GM12878 (cell line): ENCODE data around the gene RASGRF1. TPM values are rescaled to one million over a fixed set of nuclear protein-coding genes. Genes with fewer than 3 reads are reported as not detected.

Experiments used
- ATAC-seq: fragments of 200-7000 bp; cut with Tn5 transposase; 3 replicates; pipeline ENCODE4 v1.9.1; 2020; ENCODE audit warnings: mild to moderate bottlenecking, moderate library complexity
- BruUV-seq: library from RNA; stranded (reverse); fragments of 400-500 nt; replicated peaks from 2 replicates; lab custom pipeline; 2021; lab: Mats Ljungman, UMichigan
- CTCF ChIA-PET: fragments of 300-600 bp; sonication (Branson Sonifier 250); formaldehyde crosslinking; extraction: SDS; loops from one replicate; lab custom pipeline; 2021; ENCODE audit warnings: inconsistent platforms; lab: Yijun Ruan, JAX
- POLR2A ChIA-PET: fragments of 350-600 bp; formaldehyde crosslinking; extraction: SDS; loops from one replicate; lab custom pipeline; 2021; ENCODE audit warnings: inconsistent platforms; lab: Charles Lee
- RAD21 ChIA-PET: fragments of 300-600 bp; sonication (Branson Sonifier 250); formaldehyde crosslinking; loops from one replicate; lab custom pipeline; 2023; ENCODE audit warnings: antibody characterized with exemption; ENCODE audit not compliant: unreplicated experiment; lab: Charles Lee
- SMC1A ChIA-PET: fragments of 300-600 bp; sonication (Branson Sonifier 250); formaldehyde crosslinking; loops from one replicate; lab custom pipeline; 2023; ENCODE audit not compliant: unreplicated experiment, uncharacterized antibody; lab: Charles Lee
- DNase-seq: peaks from one replicate; pipeline ENCODE4 v3.0.0-alpha.2; 2011; ENCODE audit warnings: low read depth, low spot score
- FAIRE-seq: peaks from 3 replicates; lab custom pipeline; 2011; peaks lifted over from hg19 to GRCh38; lab: Jason Lieb, UNC
- H2AFZ ChIP-seq: 2 replicates; pipeline ENCODE4 v1.6.0; 2011; ENCODE audit warnings: low read depth, low read length, control low read depth; ENCODE audit not compliant: control insufficient read depth
- H3K27ac ChIP-seq: 2 replicates; pipeline ENCODE4 v1.5.1; 2011; ENCODE audit warnings: control low read depth; ENCODE audit not compliant: control insufficient read depth, insufficient read depth
- H3K27me3 ChIP-seq, 2 experiments: replicated peaks in 1 of 2; 2 replicates each; pipeline versions ENCODE4 v1.6.0 to v1.6.1; 2011; ENCODE audit warnings: low read length in 1 of 2; ENCODE audit not compliant: control insufficient read depth in 2 of 2, insufficient read depth in 2 of 2
- H3K36me3 ChIP-seq, 2 experiments: 2 replicates each; pipeline ENCODE4 v1.5.1; 2011; ENCODE audit warnings: low read length in 1 of 2; ENCODE audit not compliant: control insufficient read depth in 2 of 2, insufficient read depth in 2 of 2
- H3K4me1 ChIP-seq: 2 replicates; pipeline ENCODE4 v1.6.1; 2011; ENCODE audit warnings: mild to moderate bottlenecking, low read length, moderate library complexity, mixed read lengths; ENCODE audit not compliant: control insufficient read depth, insufficient read depth
- H3K4me2 ChIP-seq: 2 replicates; pipeline ENCODE4 v1.6.0; 2011; ENCODE audit warnings: control low read depth; ENCODE audit not compliant: control insufficient read depth, insufficient read depth
- H3K4me3 ChIP-seq: fragments of 200-600 bp; sonication (generic); 2 replicates; pipeline ENCODE4 v1.5.1; 2016
- H3K79me2 ChIP-seq: 2 replicates; pipeline ENCODE4 v1.6.0; 2011; ENCODE audit warnings: low read length; ENCODE audit not compliant: control insufficient read depth, insufficient read depth
- H3K9ac ChIP-seq: 2 replicates; pipeline ENCODE4 v1.8.0; 2011; ENCODE audit warnings: low read length, control low read depth, mixed read lengths; ENCODE audit not compliant: control insufficient read depth, insufficient read depth
- H3K9me3 ChIP-seq: replicated peaks from 3 replicates; pipeline ENCODE4 v1.5.1; 2011; ENCODE audit warnings: mild to moderate bottlenecking, low read length; ENCODE audit not compliant: control insufficient read depth, insufficient read depth
- H4K20me1 ChIP-seq: 2 replicates; pipeline ENCODE4 v1.6.0; 2011; ENCODE audit not compliant: control insufficient read depth, insufficient read depth
- HDAC2 ChIP-seq: fragments of 200-600 bp; sonication (generic); IDR thresholded peaks from 2 replicates; pipeline ENCODE4 v1.6.1; 2017
- IRF4 ChIP-seq: IDR thresholded peaks from 2 replicates; pipeline ENCODE4 v1.6.1; 2011; ENCODE audit warnings: low read depth, low read length
- JUND ChIP-seq: IDR thresholded peaks from 2 replicates; pipeline ENCODE4 v1.6.1; 2012; ENCODE audit warnings: low read depth, mild to moderate bottlenecking, low read length, improper control_type of control experiment, moderate library complexity
- KDM1A ChIP-seq: fragments of 200-600 bp; sonication (generic); IDR thresholded peaks from 2 replicates; pipeline ENCODE4 v1.6.1; 2016; ENCODE audit warnings: borderline replicate concordance
- NR2C2 ChIP-seq: IDR thresholded peaks from 2 replicates; pipeline ENCODE4 v1.6.1; 2011; ENCODE audit warnings: borderline replicate concordance, low read depth; ENCODE audit not compliant: control insufficient read depth, insufficient read length
- STAT3 ChIP-seq: IDR thresholded peaks from 2 replicates; pipeline ENCODE4 v1.6.1; 2011; ENCODE audit warnings: low read depth, low read length, improper control_type of control experiment
- WGBS: methylation state at CpG from one replicate; pipeline ENCODE4 v1.1.6; 2016; ENCODE audit warnings: low lambda C conversion rate; ENCODE audit not compliant: insufficient replicate concordance, insufficient coverage; ENCODE audit errors: missing lambda C conversion rate; 5-methylcytosine and 5-hydroxymethylcytosine counted together
- in situ Hi-C: fragments of 300-500 bp; cut with MboI; formaldehyde crosslinking; loops from 9 replicates; pipeline ENCODE4 v1.14.3; 2018; ENCODE audit warnings: mixed read lengths
- intact Hi-C: fragments of 100-400 bp; cut with micrococcal nuclease; formaldehyde crosslinking; loops from one replicate; pipeline ENCODE4 v1.14.2; 2022; ENCODE audit not compliant: unreplicated experiment
- polyA plus RNA-seq, 11 experiments: library from polyadenylated mRNA; depleted of rRNA in 4 of 11; unstranded in 6 of 11; stranded (reverse) in 5 of 11; fragments of >200 nt; fragmentation: Nextera tagmentation in 4 of 11; fragmentation: Illumina TruSeq in 1 of 11; extraction: Ambion mirVana in 4 of 11; extraction: Trizol in 1 of 11; gene quantifications; 1 replicate in 1 of 11; 2 replicates in 10 of 11; pipeline versions ENCODE4 v1.2.1 to v1.2.3, GENCODE V29; 2011 to 2016; ENCODE audit warnings: inconsistent platforms in 2 of 11, missing spikeins in 2 of 11, low read depth in 1 of 11
- total RNA-seq, 4 experiments: library from RNA; depleted of rRNA in 3 of 4; stranded (reverse); fragments of >200 nt in 3 of 4; fragmentation: Illumina TruSeq in 1 of 4; extraction: Trizol in 1 of 4; gene quantifications; 2 replicates each; pipeline versions ENCODE4 v1.2.1 to v1.2.3, GENCODE V29; 2013 to 2021
- TF ChIP-seq, protein P1 (sequence below): fragments of 450-650 bp; formaldehyde crosslinking; IDR thresholded peaks from 2 replicates; pipeline ENCODE4 v1.4.0; 2020; ENCODE audit warnings: mild to moderate bottlenecking, moderate library complexity
- TF ChIP-seq, protein P2 (sequence below): fragments of 450-650 bp; IDR thresholded peaks from 2 replicates; pipeline ENCODE4 v1.6.1; 2017; ENCODE audit warnings: mild to moderate bottlenecking, moderate library complexity

Gene RASGRF1
- total and polyA plus RNA-seq, 10 of the 15 experiments (the other 5 are each of a cell fraction or from before 2014, with no cell fraction given) = 0.20 to 1.9 (median 0.86) TPM

DNA sequence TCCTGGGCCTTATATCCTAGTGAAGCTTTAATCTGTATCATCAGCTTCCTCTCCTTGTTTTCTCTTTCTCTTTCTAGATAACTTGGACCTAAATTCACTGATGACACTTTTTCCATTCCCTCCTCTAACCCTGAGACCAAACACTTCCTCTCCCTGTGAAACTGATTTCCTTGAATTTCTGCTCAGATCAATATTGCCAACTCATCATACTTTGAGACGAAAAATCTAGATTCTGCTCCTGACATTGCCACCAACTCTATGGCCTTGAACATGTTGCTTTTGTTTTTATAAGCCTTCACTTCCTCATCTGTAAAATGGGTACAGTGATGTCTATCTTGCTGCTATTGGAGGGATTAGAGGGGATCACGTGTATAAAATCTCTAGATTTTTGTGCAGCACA, 42.7 kb upstream of the RASGRF1 start:
- no peak for FAIRE-seq
- no peak for ATAC-seq

DNA sequence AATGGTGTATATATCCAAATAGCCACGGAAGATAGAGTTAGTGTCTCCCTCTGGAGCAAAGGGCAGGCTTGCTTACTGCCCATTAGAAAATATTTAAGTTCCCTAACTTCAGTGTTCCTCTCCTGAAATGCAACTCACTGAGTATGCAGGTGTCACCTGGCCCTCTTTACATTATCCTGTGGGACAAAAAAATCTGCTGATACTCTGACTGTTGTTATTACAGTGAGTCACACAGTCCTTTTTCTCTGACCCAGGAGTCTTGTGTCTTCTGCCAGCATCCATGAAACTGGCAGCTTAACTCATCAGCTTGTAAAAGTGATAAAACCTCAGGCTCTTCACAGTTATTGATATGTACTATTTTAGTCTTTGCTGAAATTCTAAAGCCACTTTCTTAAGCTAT, 42.2 kb upstream of the RASGRF1 start:
- no peaks in the 10 kb centered on the region for H3K4me1 ChIP-seq
- ChIA-PET RAD21 (no interaction called here), POLR2A (no interaction called here), SMC1A (no interaction called here), CTCF (interaction anchor here (0.6 kb wide), 1 partner anchor 107 kb away, joined by 5 read pairs; no protein-coding TSS in a partner anchor)
- FAIRE-seq = no peak
- WGBS = 0% methylated on average over 1 of the region's 1 CpG
- ATAC-seq = no peak
- intact Hi-C loops = no loop called here
- DNase-seq = no peak
- H3K4me2 ChIP-seq = no peak overlapping the region
- in situ Hi-C loops = no loop called here
- H3K36me3 ChIP-seq = no peaks in the 10 kb centered on the region
- H4K20me1 ChIP-seq = no peaks in the 10 kb centered on the region
- no peaks in the 10 kb centered on the region; the same call in 2 of the 3 replicates for H3K9me3 ChIP-seq
- no TSS peak for BruUV-seq
- H3K27ac ChIP-seq = no peak overlapping the region
- no peaks in the 10 kb centered on the region for H3K79me2 ChIP-seq
- peaks cover 0 to 3% of the 10 kb centered on the region in 2 experiments; a peak in 1 of 4 replicates for H3K27me3 ChIP-seq
- H2AFZ ChIP-seq = no peak overlapping the region
- no peak overlapping the region for H3K4me3 ChIP-seq
- H3K9ac ChIP-seq = no peak overlapping the region
- no peak for TF ChIP-seq IRF4
- TF ChIP-seq, protein P1, sequence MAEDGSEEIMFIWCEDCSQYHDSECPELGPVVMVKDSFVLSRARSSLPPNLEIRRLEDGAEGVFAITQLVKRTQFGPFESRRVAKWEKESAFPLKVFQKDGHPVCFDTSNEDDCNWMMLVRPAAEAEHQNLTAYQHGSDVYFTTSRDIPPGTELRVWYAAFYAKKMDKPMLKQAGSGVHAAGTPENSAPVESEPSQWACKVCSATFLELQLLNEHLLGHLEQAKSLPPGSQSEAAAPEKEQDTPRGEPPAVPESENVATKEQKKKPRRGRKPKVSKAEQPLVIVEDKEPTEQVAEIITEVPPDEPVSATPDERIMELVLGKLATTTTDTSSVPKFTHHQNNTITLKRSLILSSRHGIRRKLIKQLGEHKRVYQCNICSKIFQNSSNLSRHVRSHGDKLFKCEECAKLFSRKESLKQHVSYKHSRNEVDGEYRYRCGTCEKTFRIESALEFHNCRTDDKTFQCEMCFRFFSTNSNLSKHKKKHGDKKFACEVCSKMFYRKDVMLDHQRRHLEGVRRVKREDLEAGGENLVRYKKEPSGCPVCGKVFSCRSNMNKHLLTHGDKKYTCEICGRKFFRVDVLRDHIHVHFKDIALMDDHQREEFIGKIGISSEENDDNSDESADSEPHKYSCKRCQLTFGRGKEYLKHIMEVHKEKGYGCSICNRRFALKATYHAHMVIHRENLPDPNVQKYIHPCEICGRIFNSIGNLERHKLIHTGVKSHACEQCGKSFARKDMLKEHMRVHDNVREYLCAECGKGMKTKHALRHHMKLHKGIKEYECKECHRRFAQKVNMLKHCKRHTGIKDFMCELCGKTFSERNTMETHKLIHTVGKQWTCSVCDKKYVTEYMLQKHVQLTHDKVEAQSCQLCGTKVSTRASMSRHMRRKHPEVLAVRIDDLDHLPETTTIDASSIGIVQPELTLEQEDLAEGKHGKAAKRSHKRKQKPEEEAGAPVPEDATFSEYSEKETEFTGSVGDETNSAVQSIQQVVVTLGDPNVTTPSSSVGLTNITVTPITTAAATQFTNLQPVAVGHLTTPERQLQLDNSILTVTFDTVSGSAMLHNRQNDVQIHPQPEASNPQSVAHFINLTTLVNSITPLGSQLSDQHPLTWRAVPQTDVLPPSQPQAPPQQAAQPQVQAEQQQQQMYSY (CRISPR knock-in tag) = no peak
- TF ChIP-seq, protein P2, sequence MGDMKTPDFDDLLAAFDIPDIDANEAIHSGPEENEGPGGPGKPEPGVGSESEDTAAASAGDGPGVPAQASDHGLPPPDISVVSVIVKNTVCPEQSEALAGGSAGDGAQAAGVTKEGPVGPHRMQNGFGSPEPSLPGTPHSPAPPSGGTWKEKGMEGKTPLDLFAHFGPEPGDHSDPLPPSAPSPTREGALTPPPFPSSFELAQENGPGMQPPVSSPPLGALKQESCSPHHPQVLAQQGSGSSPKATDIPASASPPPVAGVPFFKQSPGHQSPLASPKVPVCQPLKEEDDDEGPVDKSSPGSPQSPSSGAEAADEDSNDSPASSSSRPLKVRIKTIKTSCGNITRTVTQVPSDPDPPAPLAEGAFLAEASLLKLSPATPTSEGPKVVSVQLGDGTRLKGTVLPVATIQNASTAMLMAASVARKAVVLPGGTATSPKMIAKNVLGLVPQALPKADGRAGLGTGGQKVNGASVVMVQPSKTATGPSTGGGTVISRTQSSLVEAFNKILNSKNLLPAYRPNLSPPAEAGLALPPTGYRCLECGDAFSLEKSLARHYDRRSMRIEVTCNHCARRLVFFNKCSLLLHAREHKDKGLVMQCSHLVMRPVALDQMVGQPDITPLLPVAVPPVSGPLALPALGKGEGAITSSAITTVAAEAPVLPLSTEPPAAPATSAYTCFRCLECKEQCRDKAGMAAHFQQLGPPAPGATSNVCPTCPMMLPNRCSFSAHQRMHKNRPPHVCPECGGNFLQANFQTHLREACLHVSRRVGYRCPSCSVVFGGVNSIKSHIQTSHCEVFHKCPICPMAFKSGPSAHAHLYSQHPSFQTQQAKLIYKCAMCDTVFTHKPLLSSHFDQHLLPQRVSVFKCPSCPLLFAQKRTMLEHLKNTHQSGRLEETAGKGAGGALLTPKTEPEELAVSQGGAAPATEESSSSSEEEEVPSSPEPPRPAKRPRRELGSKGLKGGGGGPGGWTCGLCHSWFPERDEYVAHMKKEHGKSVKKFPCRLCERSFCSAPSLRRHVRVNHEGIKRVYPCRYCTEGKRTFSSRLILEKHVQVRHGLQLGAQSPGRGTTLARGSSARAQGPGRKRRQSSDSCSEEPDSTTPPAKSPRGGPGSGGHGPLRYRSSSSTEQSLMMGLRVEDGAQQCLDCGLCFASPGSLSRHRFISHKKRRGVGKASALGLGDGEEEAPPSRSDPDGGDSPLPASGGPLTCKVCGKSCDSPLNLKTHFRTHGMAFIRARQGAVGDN = no peak
- no peak for TF ChIP-seq KDM1A
- no peak for TF ChIP-seq HDAC2

More for the DNA sequence above, 42.7 kb upstream of the RASGRF1 start:
- intact Hi-C loops (no loop called here), in situ Hi-C loops (no loop called here)
- no peak for DNase-seq
- Histone ChIP-seq H3K9ac (no peak overlapping the region), H3K27ac (no peak overlapping the region), H3K4me3 (no peak overlapping the region), H3K27me3 (peaks cover 3 to 4% of the 10 kb centered on the region in 2 experiments; a peak in 1 of 4 replicates), H3K36me3 (no peaks in the 10 kb centered on the region), H3K9me3 (no peaks in the 10 kb centered on the region; the same call in 2 of the 3 replicates), H3K4me1 (no peaks in the 10 kb centered on the region), H2AFZ (no peak overlapping the region), H3K4me2 (no peak overlapping the region), H4K20me1 (no peaks in the 10 kb centered on the region), H3K79me2 (no peaks in the 10 kb centered on the region)
- BruUV-seq = no TSS peak
- ChIA-PET SMC1A (no interaction called here), CTCF (no interaction called here), POLR2A (no interaction called here), RAD21 (no interaction called here)
- WGBS = 10% methylated on average over 2 of the region's 2 CpGs
- TF ChIP-seq STAT3 (no peak), JUND (no peak), NR2C2 (no peak)
